Lower lobe of right lung (tissue), 2 donors: ENCODE results near the gene CHRM2. TPM values are rescaled to one million over a fixed set of nuclear protein-coding genes. Genes with fewer than 3 reads are reported as not detected.

Source experiments
- ATAC-seq, 2 donors: fragments of 200-7000 bp; cut with Tn5 transposase; one replicate each; pipeline ENCODE4 v1.9.1; 2020 to 2022; ENCODE audit warnings: mild to moderate bottlenecking in 2 of 2, moderate library complexity in 2 of 2
- DNase-seq: peaks from one replicate; pipeline ENCODE4 v3.0.0-alpha.2; 2020
- H3K27ac ChIP-seq: fragments of 200-600 bp; one replicate; pipeline ENCODE4 v1.8.0; 2022
- H3K27me3 ChIP-seq: fragments of 200-600 bp; one replicate; pipeline ENCODE4 v1.8.0; 2022; ENCODE audit warnings: low read depth
- H3K36me3 ChIP-seq: fragments of 200-600 bp; one replicate; pipeline ENCODE4 v1.8.0; 2022; ENCODE audit warnings: mild to moderate bottlenecking
- H3K4me1 ChIP-seq: fragments of 200-600 bp; one replicate; pipeline ENCODE4 v1.8.0; 2022
- H3K4me3 ChIP-seq: fragments of 200-600 bp; one replicate; pipeline ENCODE4 v1.8.0; 2022; ENCODE audit warnings: mild to moderate bottlenecking
- H3K9me3 ChIP-seq: fragments of 200-600 bp; one replicate; pipeline ENCODE4 v1.8.0; 2022
- CTCF ChIP-seq: fragments of 200-600 bp; IDR thresholded peaks from one replicate; pipeline ENCODE4 v1.8.0; 2022; ENCODE audit warnings: antibody characterized with exemption, mild to moderate bottlenecking
- intact Hi-C: fragments of 100-400 bp; cut with DNase I; formaldehyde crosslinking; loops from one replicate; pipeline ENCODE4 v1.11.0; 2022
- total RNA-seq: library from RNA; stranded (reverse); fragmentation: NEBNext Ultra II Directional; extraction: Animal tissue kit (Norgen Biotek cat#: 25700); gene quantifications from one replicate; pipeline ENCODE4 v1.2.1, GENCODE V29; 2021
- donor health status: DM: no; HTN: yes; CAD: no; lungs with severe emphysema.

Gene CHRM2
- total RNA-seq, 1 donor from 2014 or later, result 2.8 TPM

- intact Hi-C loops, result no loop called here
- no peaks in the 10 kb centered on the region for H3K27me3 ChIP-seq
Observed at GRCh38 chr7:136957391-136957790, 88.9 kb downstream of the CHRM2 start.

GRCh38 chr7:136958016-136958415 is 89.6 kb downstream of the CHRM2 start:
- Histone ChIP-seq H3K4me1 (no peaks in the 10 kb centered on the region), H3K27me3 (no peaks in the 10 kb centered on the region), H3K4me3 (no peak overlapping the region), H3K27ac (no peak overlapping the region), H3K9me3 (no peaks in the 10 kb centered on the region), H3K36me3 (no peaks in the 10 kb centered on the region)
- intact Hi-C loops, result no loop called here
- TF ChIP-seq CTCF, result no peak
- DNase-seq, result no peak
- no peak for ATAC-seq

More at GRCh38 chr7:136957391-136957790, 88.9 kb downstream of the CHRM2 start:
- no peak overlapping the region for H3K27ac ChIP-seq
- H3K4me1 ChIP-seq, result no peaks in the 10 kb centered on the region
- TF ChIP-seq CTCF, result no peak
- H3K4me3 ChIP-seq, result no peak overlapping the region
- H3K36me3 ChIP-seq, result no peaks in the 10 kb centered on the region
- no peaks in the 10 kb centered on the region for H3K9me3 ChIP-seq
- ATAC-seq (no peak), DNase-seq (no peak)

GRCh38 chr7:136964347-136964746 is 95.9 kb downstream of the CHRM2 start:
- no peak overlapping the region for H3K27ac ChIP-seq
- DNase-seq (no peak), ATAC-seq (no peak)
- intact Hi-C loops, result no loop called here
- H3K27me3 ChIP-seq, result no peaks in the 10 kb centered on the region
- TF ChIP-seq CTCF, result no peak
- no peaks in the 10 kb centered on the region for H3K36me3 ChIP-seq
- no peaks in the 10 kb centered on the region for H3K4me1 ChIP-seq
- no peak overlapping the region for H3K4me3 ChIP-seq
- no peaks in the 10 kb centered on the region for H3K9me3 ChIP-seq

GRCh38 chr7:136966825-136967224 is 98.4 kb downstream of the CHRM2 start:
- ATAC-seq, result no peak
- no peak for TF ChIP-seq CTCF
- H3K27me3 ChIP-seq, result no peaks in the 10 kb centered on the region
- H3K9me3 ChIP-seq, result no peaks in the 10 kb centered on the region
- no peak overlapping the region for H3K27ac ChIP-seq
- no peak for DNase-seq
- no peaks in the 10 kb centered on the region for H3K4me1 ChIP-seq
- H3K36me3 ChIP-seq, result no peaks in the 10 kb centered on the region
- H3K4me3 ChIP-seq, result no peak overlapping the region
- intact Hi-C loops, result no loop called here

GRCh38 chr7:136969761-136970160 is 101.3 kb downstream of the CHRM2 start:
- Histone ChIP-seq H3K27ac (no peak overlapping the region), H3K4me3 (no peak overlapping the region), H3K36me3 (no peaks in the 10 kb centered on the region), H3K4me1 (no peaks in the 10 kb centered on the region), H3K9me3 (no peaks in the 10 kb centered on the region), H3K27me3 (no peaks in the 10 kb centered on the region)
- ATAC-seq (no peak), DNase-seq (no peak)
- intact Hi-C loops, result no loop called here
- no peak for TF ChIP-seq CTCF

GRCh38 chr7:136971776-136972175 is 103.3 kb downstream of the CHRM2 start:
- DNase-seq (no peak), ATAC-seq (no peak)
- no peaks in the 10 kb centered on the region for H3K36me3 ChIP-seq
- no peaks in the 10 kb centered on the region for H3K9me3 ChIP-seq
- no peak for TF ChIP-seq CTCF
- H3K27me3 ChIP-seq, result no peaks in the 10 kb centered on the region
- no peak overlapping the region for H3K4me3 ChIP-seq
- no peak overlapping the region for H3K27ac ChIP-seq
- intact Hi-C loops, result no loop called here
- no peaks in the 10 kb centered on the region for H3K4me1 ChIP-seq
